ENCODE measurements around the gene LAMA5. TPM values are rescaled to one million over a fixed set of nuclear protein-coding genes. Genes with fewer than 3 reads are reported as not detected.

Gene LAMA5
- total RNA-seq, 4 donors from 2014 or later, result 13.0 to 35.8 (median 22.7) TPM

- intact Hi-C loops (cut with DNase I; ENCODE audit: low total_unique reads), result loop anchor here (1.0 to 10.0 kb wide), 4 partner anchors 20 to 202 kb away; partner anchors contain the start of genes ADRM1, CABLES2 and MTG2
Observed at GRCh38 chr20:62386383-62387218, 19.5 kb upstream of the LAMA5 start, which contains the start of gene RPS21. Gene RPS21 (plus strand): TSS chr20:62387103. CDS start chr20:62387339, 236 bp downstream.

GRCh38 chr20:62382306-62383198 is 15.4 kb upstream of the LAMA5 start:
- H3K9me3 ChIP-seq, result no peaks in the 10 kb centered on the region
- no peak for TF ChIP-seq POLR2A (IDR thresholded peaks at IDR 0.05)
- TF ChIP-seq CTCF (IDR thresholded peaks at IDR 0.05 in 4 of 5, conservative IDR thresholded peaks at IDR 0.05 in 1 of 5), result peak; percentile 93 to 98 (median 93)
- no peaks in the 10 kb centered on the region for H3K36me3 ChIP-seq
- in situ Hi-C loops (cut with MboI; ENCODE audit: low sequenced_read_pairs in 4 of 4) (loop anchor here (5.0 to 25.0 kb wide), 6 partner anchors 78 to 370 kb away; partner anchors contain the start of genes ADRM1 (in 1 of the 4) and MTG2 (in 1 of the 4)), intact Hi-C loops (cut with DNase I; ENCODE audit: low total_unique reads) (loop anchor here (1.0 to 10.0 kb wide), 2 partner anchors 80 to 198 kb away; partner anchors contain the start of genes ADRM1 and MTG2)
- no peaks in the 10 kb centered on the region for H3K27me3 ChIP-seq
- H3K27ac ChIP-seq, result peak overlapping the region; percentile 66 to 79 (median 75)
- DNase-seq (peak; percentile 52 to 82), ATAC-seq (peak; percentile 63 to 64)
- H3K4me1 ChIP-seq, result peaks cover 16 to 23% of the 10 kb centered on the region in 2 donors
- H3K4me3 ChIP-seq, result no peak overlapping the region

More at GRCh38 chr20:62386383-62387218, 19.5 kb upstream of the LAMA5 start, which contains the start of gene RPS21:
- ATAC-seq, result peak; percentile 90 to 91
- H3K27ac ChIP-seq, result peak within 1 kb of the TSS; percentile 87 to 99 (median 96)
- H3K27me3 ChIP-seq, result no peaks in the 10 kb centered on the region
- peaks cover 0 to 32% of the 10 kb centered on the region in 2 donors for H3K36me3 ChIP-seq
- TF ChIP-seq CTCF (IDR thresholded peaks at IDR 0.05 in 4 of 5, conservative IDR thresholded peaks at IDR 0.05 in 1 of 5) (peak in 1 of 5 experiments; percentile 16), POLR2A (IDR thresholded peaks at IDR 0.05) (peak; percentile 91 to 97)
- DNase-seq, result peak; percentile 91
- peaks cover 24 to 33% of the 10 kb centered on the region in 2 donors for H3K4me1 ChIP-seq
- no peaks in the 10 kb centered on the region for H3K9me3 ChIP-seq
- in situ Hi-C loops (cut with MboI; ENCODE audit: low sequenced_read_pairs in 4 of 4), result loop anchor here (10.0 to 25.0 kb wide), 5 partner anchors 82 to 374 kb away; partner anchors contain the start of genes ADRM1 (in 1 of the 4) and MTG2 (in 1 of the 4)
- peak within 1 kb of the TSS; percentile 80 to 100 (median 95) for H3K4me3 ChIP-seq

- in situ Hi-C loops (cut with MboI; ENCODE audit: low sequenced_read_pairs in 4 of 4) (loop anchor here (5.0 to 25.0 kb wide), 6 partner anchors 77 to 370 kb away; partner anchors contain the start of genes ADRM1 (in 1 of the 4) and MTG2 (in 1 of the 4)), intact Hi-C loops (cut with DNase I; ENCODE audit: low total_unique reads) (loop anchor here (1.0 to 10.0 kb wide), 2 partner anchors 80 to 197 kb away; partner anchors contain the start of genes ADRM1 and MTG2)
- ATAC-seq (no peak), DNase-seq (no peak)
- Histone ChIP-seq H3K9me3 (no peaks in the 10 kb centered on the region), H3K27ac (peak overlapping the region; percentile 66 to 79 (median 75)), H3K27me3 (no peaks in the 10 kb centered on the region), H3K4me1 (peaks cover 16 to 21% of the 10 kb centered on the region in 2 donors), H3K36me3 (no peaks in the 10 kb centered on the region), H3K4me3 (no peak overlapping the region)
- TF ChIP-seq POLR2A (IDR thresholded peaks at IDR 0.05), result no peak
- TF ChIP-seq CTCF (IDR thresholded peaks at IDR 0.05 in 4 of 5, conservative IDR thresholded peaks at IDR 0.05 in 1 of 5), result no peak
Observed at GRCh38 chr20:62381842-62382241, 14.7 kb upstream of the LAMA5 start.

All from gastrocnemius medialis (tissue), 4 donors.